ENCODE data around the gene ADAMTSL2.

GRCh38 chr9:133540698-133541025 lies 6.2 kb downstream of the ADAMTSL2 start:
- TF ChIP-seq CTCF (IDR thresholded peaks at IDR 0.05; ENCODE audit: insufficient read depth, low read length, poor library complexity, severe bottlenecking): no peak
- no peak for TF ChIP-seq EZH2phosphoT487 (conservative IDR thresholded peaks at IDR 0.05; ENCODE audit: low read length)
